Right lobe of liver (tissue), 6 donors: ENCODE results near the gene YBEY. TPM values are rescaled to one million over a fixed set of nuclear protein-coding genes. Genes with fewer than 3 reads are reported as not detected.
A peak's percentile ranks its signal among the peaks of the same experiment; 100 is the strongest.

ENCODE experiments used
- ATAC-seq, 4 donors: fragments of 200-7000 bp; cut with Tn5 transposase; one replicate each; pipeline ENCODE4 v1.9.1; 2020; ENCODE audit warnings: mild to moderate bottlenecking in 4 of 4, moderate library complexity in 4 of 4
- DNase-seq, 3 donors: peaks; one replicate each; pipeline ENCODE4 v3.0.0-alpha.2; 2020
- H3K27ac ChIP-seq, 3 donors: fragments of 200-600 bp; one replicate each; pipeline ENCODE4 v1.8.0; 2022
- H3K27me3 ChIP-seq, 2 donors: fragments of 200-600 bp; one replicate each; pipeline ENCODE4 v1.8.0; 2022
- H3K36me3 ChIP-seq, 4 donors: fragments of 200-600 bp; sonication (generic) in 1 of 4; one replicate each; pipeline versions ENCODE4 v1.5.1 to v1.8.0; 2017 to 2022; ENCODE audit warnings: control low read depth in 1 of 4
- H3K4me1 ChIP-seq, 4 donors: fragments of 200-600 bp; sonication (generic) in 1 of 4; one replicate each; pipeline versions ENCODE4 v1.5.1 to v1.8.0; 2017 to 2022; ENCODE audit warnings: control low read depth in 1 of 4
- H3K4me3 ChIP-seq, 3 donors: fragments of 200-600 bp; one replicate each; pipeline ENCODE4 v1.8.0; 2022
- H3K9me3 ChIP-seq, 4 donors: fragments of 200-600 bp; sonication (generic) in 1 of 4; one replicate each; pipeline versions ENCODE4 v1.5.1 to v1.8.0; 2017 to 2022; ENCODE audit warnings: control low read depth in 1 of 4
- CTCF ChIP-seq, 4 donors: fragments of 200-600 bp in 3 of 4; fragments of 450-650 bp in 1 of 4; IDR thresholded peaks; one replicate each; pipeline versions ENCODE4 v1.5.1 to v1.8.0; 2016 to 2022; ENCODE audit warnings: antibody characterized with exemption in 4 of 4, mild to moderate bottlenecking in 2 of 4
- POLR2A ChIP-seq: fragments of 450-650 bp; IDR thresholded peaks from one replicate; pipeline ENCODE4 v1.6.1; 2017; ENCODE audit warnings: antibody characterized with exemption, mild to moderate bottlenecking
- WGBS: methylation state at CpG from one replicate; pipeline ENCODE4 v1.1.6; 2018; ENCODE audit warnings: low coverage, low lambda C conversion rate; ENCODE audit not compliant: insufficient coverage; ENCODE audit errors: missing lambda C conversion rate; 5-methylcytosine and 5-hydroxymethylcytosine counted together
- intact Hi-C, 2 donors: fragments of 100-400 bp; cut with DNase I; formaldehyde crosslinking; loops; one replicate each; pipeline versions ENCODE4 v1.11.2 to v1.14.1; 2022
- total RNA-seq, 6 experiments: library from RNA; depleted of rRNA in 2 of 6; stranded (reverse); fragments of >200 nt in 2 of 6; fragmentation: NEBNext Ultra II Directional in 3 of 6; extraction: Animal tissue kit (Norgen Biotek cat#: 25700) in 3 of 6; gene quantifications; one replicate each; pipeline versions ENCODE4 v1.1.0 to v1.2.4, GENCODE V29; 2016 to 2023
- donor health status: DM: no; HTN: yes; CAD: no.
- donor health status: DM: no; HTN: no; CAD: no.
- donor health status: DM: no; HTN: no; CAD: no.
- donor health status: DM: no; HTN: yes; CAD: no.
- donor health status: DM: no; HTN: yes; CAD: no.

YBEY gene
- total RNA-seq, 6 experiments from 2014 or later, result 6.3 to 16.0 (median 7.3) TPM

GRCh38 chr21:46284077-46284644 is 2.0 kb upstream of the YBEY start:
- H3K4me1 ChIP-seq, result peaks cover 1 to 34% (median 15%) of the 10 kb centered on the region in 4 donors

GRCh38 chr21:46284733-46285132 is 1.4 kb upstream of the YBEY start:
- Histone ChIP-seq H3K27ac (no peak overlapping the region), H3K9me3 (no peaks in the 10 kb centered on the region), H3K27me3 (no peaks in the 10 kb centered on the region), H3K4me1 (peaks cover 1 to 34% (median 15%) of the 10 kb centered on the region in 4 donors), H3K4me3 (no peak overlapping the region), H3K36me3 (peaks cover 0 to 31% (median 12%) of the 10 kb centered on the region in 4 donors)
- TF ChIP-seq CTCF (IDR thresholded peaks at IDR 0.05) (no peak), POLR2A (no peak)
- no peak for DNase-seq
- intact Hi-C loops, result no loop called here
- WGBS, result 100% methylated on average over 1 of the region's 1 CpG
- ATAC-seq, result no peak

More at GRCh38 chr21:46284077-46284644, 2.0 kb upstream of the YBEY start:
- peaks cover 0 to 36% (median 16%) of the 10 kb centered on the region in 4 donors for H3K36me3 ChIP-seq
- intact Hi-C loops, result no loop called here
- TF ChIP-seq POLR2A (no peak), CTCF (IDR thresholded peaks at IDR 0.05) (no peak)
- no peaks in the 10 kb centered on the region for H3K9me3 ChIP-seq
- 56% methylated on average over 15 of the region's 15 CpGs for WGBS
- ATAC-seq (no peak), DNase-seq (no peak)
- no peak overlapping the region for H3K4me3 ChIP-seq
- no peak overlapping the region for H3K27ac ChIP-seq
- no peaks in the 10 kb centered on the region for H3K27me3 ChIP-seq

GRCh38 chr21:46285206-46285661 is 908 bp upstream of the YBEY start, which contains the start of gene MCM3AP:
TSS of gene MCM3AP (minus strand) at chr21:46285611. CDS start at chr21:46285286, 325 bp downstream.
- intact Hi-C loops, result no loop called here
- whole genome bisulfite sequencing, result 32% methylated on average over 6 of the region's 6 CpGs
- Histone ChIP-seq H3K4me1 (peaks cover 1 to 34% (median 15%) of the 10 kb centered on the region in 4 donors), H3K27ac (peak within 1 kb of the TSS; percentile 75 to 94 (median 82)), H3K27me3 (no peaks in the 10 kb centered on the region), H3K4me3 (peak within 1 kb of the TSS; percentile 82 to 90 (median 84)), H3K9me3 (no peaks in the 10 kb centered on the region), H3K36me3 (peaks cover 0 to 26% (median 8%) of the 10 kb centered on the region in 4 donors)
- DNase-seq (no peak), ATAC-seq (no peak)
- TF ChIP-seq POLR2A, result no peak

DNA sequence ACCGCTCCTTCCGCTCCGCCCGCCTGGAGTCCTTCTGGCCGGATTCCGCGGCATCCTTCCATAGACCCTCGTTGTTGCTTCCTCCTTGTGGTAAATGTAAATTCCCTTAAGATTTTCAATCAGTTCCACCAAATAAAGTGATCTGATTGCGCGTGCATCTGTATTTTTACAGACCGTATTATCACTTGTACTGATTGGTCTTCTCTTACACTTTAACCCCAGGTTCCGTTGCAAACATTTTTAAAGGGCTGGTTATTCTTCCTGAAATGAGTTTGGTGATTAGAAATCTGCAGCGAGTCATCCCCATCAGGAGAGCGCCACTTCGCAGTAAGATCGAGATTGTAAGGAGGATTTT is 483 bp downstream of the YBEY start:
- DNase-seq (no peak), ATAC-seq (no peak)
- TF ChIP-seq POLR2A (no peak), CTCF (IDR thresholded peaks at IDR 0.05) (no peak)
- H3K9me3 ChIP-seq, result no peaks in the 10 kb centered on the region
- no peaks in the 10 kb centered on the region for H3K27me3 ChIP-seq
- WGBS, result 1% methylated on average over 16 of the region's 16 CpGs
- peak overlapping the region; percentile 82 to 90 (median 84) for H3K4me3 ChIP-seq
- H3K4me1 ChIP-seq, result peaks cover 1 to 34% (median 15%) of the 10 kb centered on the region in 4 donors
- peak overlapping the region; percentile 25 to 94 (median 82) for H3K27ac ChIP-seq
- intact Hi-C loops, result no loop called here
- peaks cover 0 to 14% (median 1%) of the 10 kb centered on the region in 4 donors for H3K36me3 ChIP-seq

- Histone ChIP-seq H3K36me3 (peaks cover 0 to 10% (median 0%) of the 10 kb centered on the region in 4 donors), H3K27ac (no peak overlapping the region), H3K4me3 (no peak overlapping the region), H3K27me3 (no peaks in the 10 kb centered on the region), H3K9me3 (no peaks in the 10 kb centered on the region), H3K4me1 (peaks cover 1 to 25% (median 15%) of the 10 kb centered on the region in 4 donors)
- ATAC-seq, result no peak
- TF ChIP-seq POLR2A, result no peak
- TF ChIP-seq CTCF (IDR thresholded peaks at IDR 0.05), result no peak
- intact Hi-C loops, result no loop called here
- DNase-seq, result no peak
- 80% methylated on average over 9 of the region's 10 CpGs for WGBS
Measured at GRCh38 chr21:46287541-46287940, 1.4 kb downstream of the YBEY start.
